Right lobe of liver (tissue), 4 donors: ENCODE results near the gene PCGF2.

Source experiments
- CTCF ChIP-seq, 4 donors: fragments of 200-600 bp in 3 of 4; fragments of 450-650 bp in 1 of 4; IDR thresholded peaks; one replicate each; pipeline versions ENCODE4 v1.5.1 to v1.8.0; 2016 to 2022; ENCODE audit warnings: antibody characterized with exemption in 4 of 4, mild to moderate bottlenecking in 2 of 4
- POLR2A ChIP-seq: fragments of 450-650 bp; IDR thresholded peaks from one replicate; pipeline ENCODE4 v1.6.1; 2017; ENCODE audit warnings: antibody characterized with exemption, mild to moderate bottlenecking
- donor health status: DM: no; HTN: no; CAD: no.
- donor health status: DM: no; HTN: no; CAD: no.
- donor health status: DM: no; HTN: yes; CAD: no.

- TF ChIP-seq CTCF (IDR thresholded peaks at IDR 0.05) (no peak), POLR2A (no peak)
Measured at GRCh38 chr17:38750312-38751121, 2.4 kb upstream of the PCGF2 start.
